ENCODE measurements around the gene IL17REL.
A peak's percentile ranks its signal among the peaks of the same experiment; 100 is the strongest.

The IL17REL gene

GRCh38 chr22:50012211-50013181 is at the start of gene IL17REL:
Gene IL17REL, minus strand, starts transcription at chr22:50012765. Its CDS starts 119 bp downstream, at chr22:50012646.
- DNase-seq (ENCODE audit: low spot score) = peak; percentile 85

- DNase-seq (ENCODE audit: low spot score) = no peak
Measured at GRCh38 chr22:50061824-50062355, 49.3 kb upstream of the IL17REL start.

- no peak for DNase-seq (ENCODE audit: low spot score)
Measured at GRCh38 chr22:50061141-50061823, 48.7 kb upstream of the IL17REL start.

- no peak for DNase-seq (ENCODE audit: low spot score)
Measured at GRCh38 chr22:50060441-50061140, 48.0 kb upstream of the IL17REL start.

GRCh38 chr22:50059881-50060262 is 47.3 kb upstream of the IL17REL start:
- DNase-seq (ENCODE audit: low spot score) = no peak

- no peak for DNase-seq (ENCODE audit: low spot score)
Measured at GRCh38 chr22:50058906-50059880, 46.6 kb upstream of the IL17REL start.

- no peak for DNase-seq (ENCODE audit: low spot score)
Measured at GRCh38 chr22:50058061-50058905, 45.7 kb upstream of the IL17REL start, which contains the start of gene TTLL8. Gene TTLL8, minus strand, starts transcription at chr22:50058298.

- no peak for DNase-seq (ENCODE audit: low spot score)
Measured at GRCh38 chr22:50057278-50058060, 44.9 kb upstream of the IL17REL start.

GRCh38 chr22:50056214-50056972 is 43.8 kb upstream of the IL17REL start:
- no peak for DNase-seq (ENCODE audit: low spot score)

GRCh38 chr22:50053861-50054260 is 41.3 kb upstream of the IL17REL start:
- no peak for DNase-seq (ENCODE audit: low spot score)

GRCh38 chr22:50051930-50052329 is 39.4 kb upstream of the IL17REL start:
- DNase-seq (ENCODE audit: low spot score) = no peak

GRCh38 chr22:50049299-50050195 is 37.0 kb upstream of the IL17REL start:
- no peak for DNase-seq (ENCODE audit: low spot score)

- no peak for DNase-seq (ENCODE audit: low spot score)
Measured at GRCh38 chr22:50048836-50049235, 36.3 kb upstream of the IL17REL start.

GRCh38 chr22:50048061-50048765 is 35.6 kb upstream of the IL17REL start:
- no peak for DNase-seq (ENCODE audit: low spot score)

GRCh38 chr22:50047346-50047745 is 34.8 kb upstream of the IL17REL start:
- DNase-seq (ENCODE audit: low spot score) = no peak

- DNase-seq (ENCODE audit: low spot score) = no peak
Measured at GRCh38 chr22:50046481-50047245, 34.1 kb upstream of the IL17REL start.
